SK-N-SH treated with all-trans-retinoic acid at 6 μM for 48 hours (cell line): ENCODE data around the gene CTXN1.

ENCODE experiments used
- ATAC-seq: fragments of 200-7000 bp; cut with Tn5 transposase; 3 replicates; pipeline ENCODE4 v1.9.1; 2020; ENCODE audit warnings: mild to moderate bottlenecking, moderate library complexity
- ARNTL ChIP-seq: fragments of 450-650 bp; formaldehyde crosslinking; IDR thresholded peaks from 2 replicates; pipeline ENCODE4 v1.5.0; 2020; ENCODE audit warnings: low read depth, mild to moderate bottlenecking, moderate library complexity, borderline replicate concordance
- BACH2 ChIP-seq: fragments of 250-450 bp; sonication (Bioruptor Pico); IDR thresholded peaks from 2 replicates; pipeline ENCODE4 v1.9.0; 2021; ENCODE audit warnings: mild to moderate bottlenecking, borderline replicate concordance
- CSDC2 ChIP-seq: fragments of 250-450 bp; sonication (Bioruptor Pico); IDR thresholded peaks from 2 replicates; pipeline ENCODE4 v1.5.0; 2020; ENCODE audit warnings: mild to moderate bottlenecking, moderate library complexity
- ESRRG ChIP-seq: fragments of 250-450 bp; sonication (Bioruptor Pico); IDR thresholded peaks from 2 replicates; pipeline ENCODE4 v1.6.1; 2021; ENCODE audit warnings: mild to moderate bottlenecking
- GLIS3 ChIP-seq: fragments of 250-450 bp; sonication (Bioruptor Pico); IDR thresholded peaks from 2 replicates; pipeline ENCODE4 v1.5.0; 2020; ENCODE audit warnings: mild to moderate bottlenecking, moderate library complexity
- ISL1 ChIP-seq: fragments of 250-450 bp; sonication (Bioruptor Pico); IDR thresholded peaks from 2 replicates; pipeline ENCODE4 v2.1.2; 2022; ENCODE audit warnings: mild to moderate bottlenecking, moderate library complexity
- OSR1 ChIP-seq: fragments of 250-450 bp; sonication (Bioruptor Pico); IDR thresholded peaks from 2 replicates; pipeline ENCODE4 v1.8.0; 2022; ENCODE audit warnings: moderate library complexity, mild to moderate bottlenecking, inconsistent platforms
- PATZ1 ChIP-seq: fragments of 250-450 bp; sonication (Bioruptor Pico); IDR thresholded peaks from 2 replicates; pipeline ENCODE4 v1.8.0; 2020; ENCODE audit warnings: mild to moderate bottlenecking, moderate library complexity, borderline replicate concordance
- PPARA ChIP-seq: fragments of 250-450 bp; sonication (Bioruptor Pico); IDR thresholded peaks from 2 replicates; pipeline ENCODE4 v1.5.0; 2020; ENCODE audit warnings: mild to moderate bottlenecking, borderline replicate concordance
- RARB ChIP-seq: fragments of 250-450 bp; sonication (Bioruptor Pico); IDR thresholded peaks from 2 replicates; pipeline ENCODE4 v1.8.0; 2021; ENCODE audit warnings: mild to moderate bottlenecking, moderate library complexity
- SNAI2 ChIP-seq: fragments of 250-450 bp; sonication (Bioruptor Pico); IDR thresholded peaks from 2 replicates; pipeline ENCODE4 v1.5.0; 2020; ENCODE audit warnings: mild to moderate bottlenecking, moderate library complexity
- TCF4 ChIP-seq: fragments of 250-450 bp; sonication (Bioruptor Pico); IDR thresholded peaks from 2 replicates; pipeline ENCODE4 v1.8.0; 2021; ENCODE audit warnings: mild to moderate bottlenecking, moderate library complexity, borderline replicate concordance
- TOX ChIP-seq: fragments of 250-450 bp; sonication (Bioruptor Pico); IDR thresholded peaks from 2 replicates; pipeline ENCODE4 v1.8.0; 2021; ENCODE audit warnings: mild to moderate bottlenecking, moderate library complexity, borderline replicate concordance
- ZC3H10 ChIP-seq: fragments of 250-450 bp; sonication (Bioruptor Pico); IDR thresholded peaks from 2 replicates; pipeline ENCODE4 v1.5.1; 2021; ENCODE audit warnings: mild to moderate bottlenecking, moderate library complexity
- ZFP3 ChIP-seq: fragments of 250-450 bp; sonication (Bioruptor Pico); IDR thresholded peaks from 2 replicates; pipeline ENCODE4 v1.5.0; 2020; ENCODE audit warnings: mild to moderate bottlenecking, moderate library complexity
- ZFP30 ChIP-seq: fragments of 450-650 bp; formaldehyde crosslinking; IDR thresholded peaks from 2 replicates; pipeline ENCODE4 v1.5.0; 2022; ENCODE audit warnings: mild to moderate bottlenecking, moderate library complexity
- ZNF565 ChIP-seq: fragments of 450-650 bp; formaldehyde crosslinking; conservative IDR thresholded peaks from 2 replicates; pipeline ENCODE4 v1.5.0; 2020; ENCODE audit warnings: low read depth, mild to moderate bottlenecking, moderate library complexity
- ZNF70 ChIP-seq: fragments of 450-650 bp; formaldehyde crosslinking; IDR thresholded peaks from 2 replicates; pipeline ENCODE4 v1.5.0; 2020; ENCODE audit warnings: mild to moderate bottlenecking, moderate library complexity
- ZNF8 ChIP-seq: fragments of 450-650 bp; formaldehyde crosslinking; IDR thresholded peaks from 2 replicates; pipeline ENCODE4 v1.5.0; 2020; ENCODE audit warnings: mild to moderate bottlenecking, moderate library complexity
- TF ChIP-seq, protein P1 (sequence below): fragments of 250-450 bp; sonication (Bioruptor Pico); IDR thresholded peaks from 2 replicates; pipeline ENCODE4 v1.5.0; 2020; ENCODE audit warnings: mild to moderate bottlenecking, moderate library complexity
- TF ChIP-seq, protein P2 (sequence below): fragments of 250-450 bp; sonication (Bioruptor Pico); IDR thresholded peaks from 2 replicates; pipeline ENCODE4 v1.5.1; 2021; ENCODE audit warnings: mild to moderate bottlenecking, moderate library complexity
- TF ChIP-seq, protein P3 (sequence below): fragments of 250-450 bp; sonication (Bioruptor Pico); IDR thresholded peaks from 2 replicates; pipeline ENCODE4 v1.5.1; 2020; ENCODE audit warnings: low read depth, mild to moderate bottlenecking, moderate library complexity
- TF ChIP-seq, protein P4 (sequence below): fragments of 250-450 bp; sonication (Bioruptor Pico); IDR thresholded peaks from 2 replicates; pipeline ENCODE4 v1.8.0; 2021; ENCODE audit warnings: low read depth, mild to moderate bottlenecking, moderate library complexity, borderline replicate concordance

The CTXN1 gene

GRCh38 chr19:7907544-7907943 lies 18.4 kb downstream of the CTXN1 start:
- no peak for TF ChIP-seq TCF4 (CRISPR knock-in tag)
- TF ChIP-seq GLIS3 (CRISPR knock-in tag): no peak
- TF ChIP-seq, protein P1, sequence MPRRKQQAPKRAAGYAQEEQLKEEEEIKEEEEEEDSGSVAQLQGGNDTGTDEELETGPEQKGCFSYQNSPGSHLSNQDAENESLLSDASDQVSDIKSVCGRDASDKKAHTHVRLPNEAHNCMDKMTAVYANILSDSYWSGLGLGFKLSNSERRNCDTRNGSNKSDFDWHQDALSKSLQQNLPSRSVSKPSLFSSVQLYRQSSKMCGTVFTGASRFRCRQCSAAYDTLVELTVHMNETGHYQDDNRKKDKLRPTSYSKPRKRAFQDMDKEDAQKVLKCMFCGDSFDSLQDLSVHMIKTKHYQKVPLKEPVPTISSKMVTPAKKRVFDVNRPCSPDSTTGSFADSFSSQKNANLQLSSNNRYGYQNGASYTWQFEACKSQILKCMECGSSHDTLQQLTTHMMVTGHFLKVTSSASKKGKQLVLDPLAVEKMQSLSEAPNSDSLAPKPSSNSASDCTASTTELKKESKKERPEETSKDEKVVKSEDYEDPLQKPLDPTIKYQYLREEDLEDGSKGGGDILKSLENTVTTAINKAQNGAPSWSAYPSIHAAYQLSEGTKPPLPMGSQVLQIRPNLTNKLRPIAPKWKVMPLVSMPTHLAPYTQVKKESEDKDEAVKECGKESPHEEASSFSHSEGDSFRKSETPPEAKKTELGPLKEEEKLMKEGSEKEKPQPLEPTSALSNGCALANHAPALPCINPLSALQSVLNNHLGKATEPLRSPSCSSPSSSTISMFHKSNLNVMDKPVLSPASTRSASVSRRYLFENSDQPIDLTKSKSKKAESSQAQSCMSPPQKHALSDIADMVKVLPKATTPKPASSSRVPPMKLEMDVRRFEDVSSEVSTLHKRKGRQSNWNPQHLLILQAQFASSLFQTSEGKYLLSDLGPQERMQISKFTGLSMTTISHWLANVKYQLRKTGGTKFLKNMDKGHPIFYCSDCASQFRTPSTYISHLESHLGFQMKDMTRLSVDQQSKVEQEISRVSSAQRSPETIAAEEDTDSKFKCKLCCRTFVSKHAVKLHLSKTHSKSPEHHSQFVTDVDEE (CRISPR knock-in tag): no peak
- TF ChIP-seq PPARA (CRISPR knock-in tag): no peak
- no peak for TF ChIP-seq ZNF8 (CRISPR knock-in tag)
- no peak for TF ChIP-seq ZNF565 (CRISPR knock-in tag)
- TF ChIP-seq, protein P2, sequence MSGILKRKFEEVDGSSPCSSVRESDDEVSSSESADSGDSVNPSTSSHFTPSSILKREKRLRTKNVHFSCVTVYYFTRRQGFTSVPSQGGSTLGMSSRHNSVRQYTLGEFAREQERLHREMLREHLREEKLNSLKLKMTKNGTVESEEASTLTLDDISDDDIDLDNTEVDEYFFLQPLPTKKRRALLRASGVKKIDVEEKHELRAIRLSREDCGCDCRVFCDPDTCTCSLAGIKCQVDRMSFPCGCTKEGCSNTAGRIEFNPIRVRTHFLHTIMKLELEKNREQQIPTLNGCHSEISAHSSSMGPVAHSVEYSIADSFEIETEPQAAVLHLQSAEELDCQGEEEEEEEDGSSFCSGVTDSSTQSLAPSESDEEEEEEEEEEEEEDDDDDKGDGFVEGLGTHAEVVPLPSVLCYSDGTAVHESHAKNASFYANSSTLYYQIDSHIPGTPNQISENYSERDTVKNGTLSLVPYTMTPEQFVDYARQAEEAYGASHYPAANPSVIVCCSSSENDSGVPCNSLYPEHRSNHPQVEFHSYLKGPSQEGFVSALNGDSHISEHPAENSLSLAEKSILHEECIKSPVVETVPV (CRISPR knock-in tag): no peak
- no peak for TF ChIP-seq SNAI2
- TF ChIP-seq ZNF70 (CRISPR knock-in tag): no peak
- no peak for TF ChIP-seq ZFP3 (CRISPR knock-in tag)
- TF ChIP-seq, protein P3, sequence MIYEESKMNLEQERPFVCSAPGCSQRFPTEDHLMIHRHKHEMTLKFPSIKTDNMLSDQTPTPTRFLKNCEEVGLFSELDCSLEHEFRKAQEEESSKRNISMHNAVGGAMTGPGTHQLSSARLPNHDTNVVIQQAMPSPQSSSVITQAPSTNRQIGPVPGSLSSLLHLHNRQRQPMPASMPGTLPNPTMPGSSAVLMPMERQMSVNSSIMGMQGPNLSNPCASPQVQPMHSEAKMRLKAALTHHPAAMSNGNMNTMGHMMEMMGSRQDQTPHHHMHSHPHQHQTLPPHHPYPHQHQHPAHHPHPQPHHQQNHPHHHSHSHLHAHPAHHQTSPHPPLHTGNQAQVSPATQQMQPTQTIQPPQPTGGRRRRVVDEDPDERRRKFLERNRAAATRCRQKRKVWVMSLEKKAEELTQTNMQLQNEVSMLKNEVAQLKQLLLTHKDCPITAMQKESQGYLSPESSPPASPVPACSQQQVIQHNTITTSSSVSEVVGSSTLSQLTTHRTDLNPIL (CRISPR knock-in tag): no peak
- TF ChIP-seq BACH2: no peak
- no peak for TF ChIP-seq TOX (CRISPR knock-in tag)
- TF ChIP-seq ESRRG (CRISPR knock-in tag): no peak
- TF ChIP-seq OSR1 (CRISPR knock-in tag): no peak
- TF ChIP-seq, protein P4, sequence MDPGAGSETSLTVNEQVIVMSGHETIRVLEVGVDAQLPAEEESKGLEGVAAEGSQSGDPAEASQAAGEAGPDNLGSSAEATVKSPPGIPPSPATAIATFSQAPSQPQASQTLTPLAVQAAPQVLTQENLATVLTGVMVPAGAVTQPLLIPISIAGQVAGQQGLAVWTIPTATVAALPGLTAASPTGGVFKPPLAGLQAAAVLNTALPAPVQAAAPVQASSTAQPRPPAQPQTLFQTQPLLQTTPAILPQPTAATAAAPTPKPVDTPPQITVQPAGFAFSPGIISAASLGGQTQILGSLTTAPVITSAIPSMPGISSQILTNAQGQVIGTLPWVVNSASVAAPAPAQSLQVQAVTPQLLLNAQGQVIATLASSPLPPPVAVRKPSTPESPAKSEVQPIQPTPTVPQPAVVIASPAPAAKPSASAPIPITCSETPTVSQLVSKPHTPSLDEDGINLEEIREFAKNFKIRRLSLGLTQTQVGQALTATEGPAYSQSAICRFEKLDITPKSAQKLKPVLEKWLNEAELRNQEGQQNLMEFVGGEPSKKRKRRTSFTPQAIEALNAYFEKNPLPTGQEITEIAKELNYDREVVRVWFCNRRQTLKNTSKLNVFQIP (CRISPR knock-in tag): no peak
- no peak for ATAC-seq

GRCh38 chr19:7907122-7907521 lies 18.8 kb downstream of the CTXN1 start:
- no peak for TF ChIP-seq PATZ1 (CRISPR knock-in tag)
- TF ChIP-seq TCF4 (CRISPR knock-in tag): no peak
- no peak for TF ChIP-seq ZNF565 (CRISPR knock-in tag)
- TF ChIP-seq, protein P4 (CRISPR knock-in tag): no peak
- TF ChIP-seq ZFP30 (CRISPR knock-in tag): no peak
- TF ChIP-seq CSDC2 (CRISPR knock-in tag): no peak
- no peak for TF ChIP-seq SNAI2
- no peak for TF ChIP-seq ZC3H10 (CRISPR knock-in tag)
- TF ChIP-seq BACH2: no peak
- TF ChIP-seq, protein P2 (CRISPR knock-in tag): no peak
- no peak for TF ChIP-seq ZNF70 (CRISPR knock-in tag)
- no peak for TF ChIP-seq ISL1 (CRISPR knock-in tag)
- no peak for TF ChIP-seq ZNF8 (CRISPR knock-in tag)
- no peak for TF ChIP-seq RARB (CRISPR knock-in tag)
- no peak for TF ChIP-seq ESRRG (CRISPR knock-in tag)
- TF ChIP-seq ARNTL (CRISPR knock-in tag): no peak
- TF ChIP-seq ZFP3 (CRISPR knock-in tag): no peak
- no peak for TF ChIP-seq PPARA (CRISPR knock-in tag)
- no peak for ATAC-seq
